Esophagus muscularis mucosa (tissue), 4 donors: Measurements from ENCODE around the gene TRAF3. TPM values are rescaled to one million over a fixed set of nuclear protein-coding genes. Genes with fewer than 3 reads are reported as not detected.

Source experiments
- DNase-seq: peaks from one replicate; pipeline ENCODE4 v3.0.0-alpha.2; 2017; ENCODE audit errors: extremely low spot score
- H3K27ac ChIP-seq, 4 donors: fragments of 200-600 bp; sonication (generic); replicated peaks in 1 of 4; 1 replicate in 3 of 4; 2 replicates in 1 of 4; pipeline ENCODE4 v1.5.1; 2016 to 2019; ENCODE audit warnings: mild to moderate bottlenecking in 1 of 4
- H3K27me3 ChIP-seq, 4 donors: fragments of 200-600 bp; sonication (generic); one replicate each; pipeline versions ENCODE4 v1.5.1 to v1.6.0; 2016 to 2019
- H3K36me3 ChIP-seq, 4 donors: fragments of 200-600 bp; sonication (generic); one replicate each; pipeline ENCODE4 v1.5.1; 2016 to 2019
- H3K4me1 ChIP-seq, 4 donors: fragments of 200-600 bp; sonication (generic); one replicate each; pipeline ENCODE4 v1.5.1; 2016 to 2019
- H3K4me3 ChIP-seq, 4 donors: fragments of 200-600 bp; sonication (generic); 1 replicate in 2 of 4; 2 replicates in 2 of 4; pipeline ENCODE4 v1.5.1; 2016 to 2019; ENCODE audit warnings: mild to moderate bottlenecking in 4 of 4, moderate library complexity in 1 of 4
- H3K9me3 ChIP-seq, 4 donors: fragments of 200-600 bp; sonication (generic); 1 replicate in 3 of 4; 2 replicates in 1 of 4; pipeline ENCODE4 v1.5.1; 2016 to 2019
- CTCF ChIP-seq, 3 experiments: fragments of 200-600 bp in 2 of 3; fragments of 450-650 bp in 1 of 3; sonication (generic) in 2 of 3; IDR thresholded peaks; one replicate each; pipeline ENCODE4 v1.5.1; 2017 to 2019; ENCODE audit warnings: antibody characterized with exemption in 3 of 3, mild to moderate bottlenecking in 2 of 3, moderate library complexity in 1 of 3
- EP300 ChIP-seq: sonication (generic); formaldehyde crosslinking; IDR thresholded peaks from one replicate; pipeline ENCODE4 v1.6.1; 2017; ENCODE audit warnings: antibody characterized with exemption
- POLR2A ChIP-seq: fragments of 450-650 bp; IDR thresholded peaks from one replicate; pipeline ENCODE4 v1.6.1; 2017; ENCODE audit warnings: antibody characterized with exemption, moderate library complexity, mild to moderate bottlenecking, low read depth
- POLR2AphosphoS5 ChIP-seq, 2 donors: sonication (generic); formaldehyde crosslinking; IDR thresholded peaks; one replicate each; pipeline ENCODE4 v1.6.1; 2017; ENCODE audit warnings: antibody characterized with exemption in 2 of 2
- WGBS: methylation state at CpG from one replicate; pipeline ENCODE4 v1.1.5; 2018; 5-methylcytosine and 5-hydroxymethylcytosine counted together
- intact Hi-C: fragments of 100-400 bp; cut with DNase I; formaldehyde crosslinking; loops from one replicate; pipeline ENCODE4 v1.15.1; 2023
- total RNA-seq, 4 donors: library from RNA; depleted of rRNA; stranded (reverse); fragments of >200 nt; gene quantifications; one replicate each; pipeline versions ENCODE4 v1.1.0 to v1.2.1, GENCODE V29; 2016

The TRAF3 gene
- total RNA-seq, 4 donors from 2014 or later: 9.6 to 19.1 (median 17.5) TPM

- H3K27ac ChIP-seq: peak overlapping the region; percentile 89 to 94 (median 90)
- H3K27me3 ChIP-seq: no peaks in the 10 kb centered on the region
- intact Hi-C loops: loop anchor here (5.0 to 10.0 kb wide), 2 partner anchors 137 to 279 kb away; partner anchors contain the start of gene CDC42BPB
- peak overlapping the region; percentile 82 to 93 (median 89) for H3K4me3 ChIP-seq
- WGBS: under 1% methylated on average over 49 of the region's 98 CpGs
- no peaks in the 10 kb centered on the region for H3K36me3 ChIP-seq
- H3K4me1 ChIP-seq: peaks cover 11 to 40% (median 24%) of the 10 kb centered on the region in 4 donors
- TF ChIP-seq POLR2A (no peak), POLR2AphosphoS5 (IDR thresholded peaks at IDR 0.05) (no peak), EP300 (no peak), CTCF (IDR thresholded peaks at IDR 0.05) (no peak)
- no peak for DNase-seq
- no peaks in the 10 kb centered on the region for H3K9me3 ChIP-seq
Observed at GRCh38 chr14:102777711-102778337, 575 bp downstream of the TRAF3 start.

GRCh38 chr14:102778338-102779083, 1.3 kb downstream of the TRAF3 start:
- H3K9me3 ChIP-seq: no peaks in the 10 kb centered on the region
- TF ChIP-seq POLR2AphosphoS5 (IDR thresholded peaks at IDR 0.05): no peak
- TF ChIP-seq CTCF (IDR thresholded peaks at IDR 0.05): no peak
- TF ChIP-seq EP300: no peak
- no peak for TF ChIP-seq POLR2A
- no peaks in the 10 kb centered on the region for H3K27me3 ChIP-seq
- DNase-seq: no peak
- peaks cover 11 to 40% (median 25%) of the 10 kb centered on the region in 4 donors for H3K4me1 ChIP-seq
- WGBS: 11% methylated on average over 24 of the region's 29 CpGs
- intact Hi-C loops: loop anchor here (5.0 to 10.0 kb wide), 2 partner anchors 136 to 279 kb away; partner anchors contain the start of gene CDC42BPB
- H3K36me3 ChIP-seq: no peaks in the 10 kb centered on the region
- H3K27ac ChIP-seq: peak overlapping the region; percentile 89 to 94 (median 90)
- H3K4me3 ChIP-seq: peak overlapping the region; percentile 82 to 93 (median 89)

GRCh38 chr14:102779084-102779462, 1.8 kb downstream of the TRAF3 start:
- no peak for DNase-seq
- Histone ChIP-seq H3K27me3 (no peaks in the 10 kb centered on the region), H3K9me3 (no peaks in the 10 kb centered on the region), H3K27ac (peak overlapping the region in 1 of 4 donors; percentile 91), H3K36me3 (no peaks in the 10 kb centered on the region), H3K4me3 (peak overlapping the region in 3 of 4 donors; percentile 89 to 93 (median 89)), H3K4me1 (peaks cover 11 to 40% (median 25%) of the 10 kb centered on the region in 4 donors)
- TF ChIP-seq POLR2A (no peak), CTCF (IDR thresholded peaks at IDR 0.05) (no peak), EP300 (no peak), POLR2AphosphoS5 (IDR thresholded peaks at IDR 0.05) (no peak)
- WGBS: 37% methylated on average over 4 of the region's 4 CpGs
- intact Hi-C loops: loop anchor here (5.0 to 10.0 kb wide), 2 partner anchors 136 to 278 kb away; partner anchors contain the start of gene CDC42BPB

- H3K4me1 ChIP-seq: peaks cover 11 to 33% (median 22%) of the 10 kb centered on the region in 4 donors
- no peaks in the 10 kb centered on the region for H3K9me3 ChIP-seq
- DNase-seq: no peak
- WGBS: 77% methylated on average over 13 of the region's 13 CpGs
- TF ChIP-seq POLR2A (no peak), EP300 (no peak), CTCF (IDR thresholded peaks at IDR 0.05) (no peak), POLR2AphosphoS5 (IDR thresholded peaks at IDR 0.05) (no peak)
- H3K36me3 ChIP-seq: no peaks in the 10 kb centered on the region
- H3K27me3 ChIP-seq: no peaks in the 10 kb centered on the region
- no peak overlapping the region for H3K4me3 ChIP-seq
- intact Hi-C loops: loop anchor here (5.0 to 10.0 kb wide), 2 partner anchors 135 to 278 kb away; partner anchors contain the start of gene CDC42BPB
- no peak overlapping the region for H3K27ac ChIP-seq
Observed at GRCh38 chr14:102779574-102780315, 2.5 kb downstream of the TRAF3 start.
